Measurements from ENCODE around the gene RSPH9. TPM values are rescaled to one million over a fixed set of nuclear protein-coding genes. Genes with fewer than 3 reads are reported as not detected.

RSPH9 gene
- total and polyA plus RNA-seq, 2 experiments from 2014 or later: 0.10 to 0.39 TPM

DNA sequence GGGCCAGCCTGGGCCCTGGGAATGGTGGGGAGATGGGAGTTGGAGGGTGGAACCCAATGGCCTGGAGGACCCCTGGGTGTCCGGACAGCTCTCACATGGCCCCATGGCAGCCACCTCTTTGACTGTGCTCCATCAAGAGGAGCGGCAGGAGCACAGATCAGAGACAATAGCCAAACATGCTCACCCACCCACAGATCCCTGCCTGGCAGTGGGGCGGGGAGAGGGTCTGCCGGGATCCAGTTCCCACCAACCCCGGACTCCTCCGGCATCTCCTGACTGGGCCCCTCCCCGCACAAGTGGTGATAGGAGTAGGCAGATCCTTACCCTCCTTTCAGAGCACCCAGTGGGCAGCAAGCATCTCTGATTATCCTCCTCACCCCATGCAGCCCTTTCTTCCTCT, 74.7 kb downstream of the RSPH9 start (continued):
- TF ChIP-seq, protein P1, sequence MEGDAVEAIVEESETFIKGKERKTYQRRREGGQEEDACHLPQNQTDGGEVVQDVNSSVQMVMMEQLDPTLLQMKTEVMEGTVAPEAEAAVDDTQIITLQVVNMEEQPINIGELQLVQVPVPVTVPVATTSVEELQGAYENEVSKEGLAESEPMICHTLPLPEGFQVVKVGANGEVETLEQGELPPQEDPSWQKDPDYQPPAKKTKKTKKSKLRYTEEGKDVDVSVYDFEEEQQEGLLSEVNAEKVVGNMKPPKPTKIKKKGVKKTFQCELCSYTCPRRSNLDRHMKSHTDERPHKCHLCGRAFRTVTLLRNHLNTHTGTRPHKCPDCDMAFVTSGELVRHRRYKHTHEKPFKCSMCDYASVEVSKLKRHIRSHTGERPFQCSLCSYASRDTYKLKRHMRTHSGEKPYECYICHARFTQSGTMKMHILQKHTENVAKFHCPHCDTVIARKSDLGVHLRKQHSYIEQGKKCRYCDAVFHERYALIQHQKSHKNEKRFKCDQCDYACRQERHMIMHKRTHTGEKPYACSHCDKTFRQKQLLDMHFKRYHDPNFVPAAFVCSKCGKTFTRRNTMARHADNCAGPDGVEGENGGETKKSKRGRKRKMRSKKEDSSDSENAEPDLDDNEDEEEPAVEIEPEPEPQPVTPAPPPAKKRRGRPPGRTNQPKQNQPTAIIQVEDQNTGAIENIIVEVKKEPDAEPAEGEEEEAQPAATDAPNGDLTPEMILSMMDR (conservative IDR thresholded peaks at IDR 0.05; ENCODE audit: low read depth in 2 of 2): no peak
- TF ChIP-seq EZH2 (IDR thresholded peaks at IDR 0.05; ENCODE audit: low read depth, unreplicated experiment): no peak
- TF ChIP-seq POLR2AphosphoS5 (IDR thresholded peaks at IDR 0.05; ENCODE audit: low read depth): no peak
- TF ChIP-seq JUNB (IDR thresholded peaks at IDR 0.05; ENCODE audit: unreplicated experiment): no peak
- no peak for TF ChIP-seq CREB1 (CRISPR knock-in tag; IDR thresholded peaks at IDR 0.05; ENCODE audit: low read depth)
- no peak for TF ChIP-seq STAT1 (IDR thresholded peaks at IDR 0.05; ENCODE audit: unreplicated experiment)

DNA sequence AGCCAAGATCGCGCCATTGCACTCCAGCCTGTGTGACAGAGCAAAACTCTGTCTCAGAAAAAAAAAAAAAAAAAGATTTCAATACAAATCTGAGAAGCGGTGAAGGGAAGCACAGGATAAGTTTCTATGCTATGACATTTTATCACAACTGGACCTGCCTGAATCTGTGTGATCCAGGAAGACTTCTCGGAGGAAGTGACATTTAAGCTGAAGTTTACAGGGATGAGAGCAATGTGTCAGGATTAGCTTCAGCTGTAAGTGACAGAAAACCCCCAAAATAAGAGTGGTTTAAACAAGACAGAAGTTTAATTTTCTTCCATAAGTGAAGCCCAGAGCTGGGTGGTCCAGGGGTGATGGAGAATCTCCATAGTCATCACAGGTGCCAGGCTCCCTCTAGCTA, 76.2 kb downstream of the RSPH9 start:
- Mint-ChIP-seq H3K4me1 (peaks cover 8% of the 10 kb centered on the region), H3K27me3 (ENCODE audit: insufficient read depth, low read depth, poor library complexity) (peaks cover 5% of the 10 kb centered on the region), H3K4me3 (no peak overlapping the region), H3K9me3 (no peaks in the 10 kb centered on the region), H3K36me3 (ENCODE audit: low read depth) (no peaks in the 10 kb centered on the region), H3K27ac (no peak overlapping the region)
- no peak overlapping the region for H3K4me2 ChIP-seq
- no peak for ATAC-seq
- H2AFZ ChIP-seq: no peak overlapping the region
- no peaks in the 10 kb centered on the region for H3K27me3 ChIP-seq (ENCODE audit: insufficient read depth)
- DNase-seq (ENCODE audit: low spot score): no peak
- peaks cover 5% of the 10 kb centered on the region; the same call in 1 of the 2 replicates for H3K4me1 ChIP-seq (ENCODE audit: insufficient read depth)
- no peaks in the 10 kb centered on the region for H4K20me1 ChIP-seq (replicated peaks; ENCODE audit: insufficient read depth)
- H3K4me3 ChIP-seq: no peak overlapping the region
- TF ChIP-seq JUNB (IDR thresholded peaks at IDR 0.05; ENCODE audit: unreplicated experiment) (no peak), ZNF114 (CRISPR knock-in tag; IDR thresholded peaks at IDR 0.05) (no peak), EZH2phosphoT487 (IDR thresholded peaks at IDR 0.05; ENCODE audit: unreplicated experiment) (no peak), STAT1 (IDR thresholded peaks at IDR 0.05; ENCODE audit: unreplicated experiment) (no peak), CREB1 (CRISPR knock-in tag; IDR thresholded peaks at IDR 0.05; ENCODE audit: low read depth) (no peak)
- TF ChIP-seq, protein P2, sequence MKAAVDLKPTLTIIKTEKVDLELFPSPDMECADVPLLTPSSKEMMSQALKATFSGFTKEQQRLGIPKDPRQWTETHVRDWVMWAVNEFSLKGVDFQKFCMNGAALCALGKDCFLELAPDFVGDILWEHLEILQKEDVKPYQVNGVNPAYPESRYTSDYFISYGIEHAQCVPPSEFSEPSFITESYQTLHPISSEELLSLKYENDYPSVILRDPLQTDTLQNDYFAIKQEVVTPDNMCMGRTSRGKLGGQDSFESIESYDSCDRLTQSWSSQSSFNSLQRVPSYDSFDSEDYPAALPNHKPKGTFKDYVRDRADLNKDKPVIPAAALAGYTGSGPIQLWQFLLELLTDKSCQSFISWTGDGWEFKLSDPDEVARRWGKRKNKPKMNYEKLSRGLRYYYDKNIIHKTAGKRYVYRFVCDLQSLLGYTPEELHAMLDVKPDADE (IDR thresholded peaks at IDR 0.05): no peak
- TF ChIP-seq, protein P3, sequence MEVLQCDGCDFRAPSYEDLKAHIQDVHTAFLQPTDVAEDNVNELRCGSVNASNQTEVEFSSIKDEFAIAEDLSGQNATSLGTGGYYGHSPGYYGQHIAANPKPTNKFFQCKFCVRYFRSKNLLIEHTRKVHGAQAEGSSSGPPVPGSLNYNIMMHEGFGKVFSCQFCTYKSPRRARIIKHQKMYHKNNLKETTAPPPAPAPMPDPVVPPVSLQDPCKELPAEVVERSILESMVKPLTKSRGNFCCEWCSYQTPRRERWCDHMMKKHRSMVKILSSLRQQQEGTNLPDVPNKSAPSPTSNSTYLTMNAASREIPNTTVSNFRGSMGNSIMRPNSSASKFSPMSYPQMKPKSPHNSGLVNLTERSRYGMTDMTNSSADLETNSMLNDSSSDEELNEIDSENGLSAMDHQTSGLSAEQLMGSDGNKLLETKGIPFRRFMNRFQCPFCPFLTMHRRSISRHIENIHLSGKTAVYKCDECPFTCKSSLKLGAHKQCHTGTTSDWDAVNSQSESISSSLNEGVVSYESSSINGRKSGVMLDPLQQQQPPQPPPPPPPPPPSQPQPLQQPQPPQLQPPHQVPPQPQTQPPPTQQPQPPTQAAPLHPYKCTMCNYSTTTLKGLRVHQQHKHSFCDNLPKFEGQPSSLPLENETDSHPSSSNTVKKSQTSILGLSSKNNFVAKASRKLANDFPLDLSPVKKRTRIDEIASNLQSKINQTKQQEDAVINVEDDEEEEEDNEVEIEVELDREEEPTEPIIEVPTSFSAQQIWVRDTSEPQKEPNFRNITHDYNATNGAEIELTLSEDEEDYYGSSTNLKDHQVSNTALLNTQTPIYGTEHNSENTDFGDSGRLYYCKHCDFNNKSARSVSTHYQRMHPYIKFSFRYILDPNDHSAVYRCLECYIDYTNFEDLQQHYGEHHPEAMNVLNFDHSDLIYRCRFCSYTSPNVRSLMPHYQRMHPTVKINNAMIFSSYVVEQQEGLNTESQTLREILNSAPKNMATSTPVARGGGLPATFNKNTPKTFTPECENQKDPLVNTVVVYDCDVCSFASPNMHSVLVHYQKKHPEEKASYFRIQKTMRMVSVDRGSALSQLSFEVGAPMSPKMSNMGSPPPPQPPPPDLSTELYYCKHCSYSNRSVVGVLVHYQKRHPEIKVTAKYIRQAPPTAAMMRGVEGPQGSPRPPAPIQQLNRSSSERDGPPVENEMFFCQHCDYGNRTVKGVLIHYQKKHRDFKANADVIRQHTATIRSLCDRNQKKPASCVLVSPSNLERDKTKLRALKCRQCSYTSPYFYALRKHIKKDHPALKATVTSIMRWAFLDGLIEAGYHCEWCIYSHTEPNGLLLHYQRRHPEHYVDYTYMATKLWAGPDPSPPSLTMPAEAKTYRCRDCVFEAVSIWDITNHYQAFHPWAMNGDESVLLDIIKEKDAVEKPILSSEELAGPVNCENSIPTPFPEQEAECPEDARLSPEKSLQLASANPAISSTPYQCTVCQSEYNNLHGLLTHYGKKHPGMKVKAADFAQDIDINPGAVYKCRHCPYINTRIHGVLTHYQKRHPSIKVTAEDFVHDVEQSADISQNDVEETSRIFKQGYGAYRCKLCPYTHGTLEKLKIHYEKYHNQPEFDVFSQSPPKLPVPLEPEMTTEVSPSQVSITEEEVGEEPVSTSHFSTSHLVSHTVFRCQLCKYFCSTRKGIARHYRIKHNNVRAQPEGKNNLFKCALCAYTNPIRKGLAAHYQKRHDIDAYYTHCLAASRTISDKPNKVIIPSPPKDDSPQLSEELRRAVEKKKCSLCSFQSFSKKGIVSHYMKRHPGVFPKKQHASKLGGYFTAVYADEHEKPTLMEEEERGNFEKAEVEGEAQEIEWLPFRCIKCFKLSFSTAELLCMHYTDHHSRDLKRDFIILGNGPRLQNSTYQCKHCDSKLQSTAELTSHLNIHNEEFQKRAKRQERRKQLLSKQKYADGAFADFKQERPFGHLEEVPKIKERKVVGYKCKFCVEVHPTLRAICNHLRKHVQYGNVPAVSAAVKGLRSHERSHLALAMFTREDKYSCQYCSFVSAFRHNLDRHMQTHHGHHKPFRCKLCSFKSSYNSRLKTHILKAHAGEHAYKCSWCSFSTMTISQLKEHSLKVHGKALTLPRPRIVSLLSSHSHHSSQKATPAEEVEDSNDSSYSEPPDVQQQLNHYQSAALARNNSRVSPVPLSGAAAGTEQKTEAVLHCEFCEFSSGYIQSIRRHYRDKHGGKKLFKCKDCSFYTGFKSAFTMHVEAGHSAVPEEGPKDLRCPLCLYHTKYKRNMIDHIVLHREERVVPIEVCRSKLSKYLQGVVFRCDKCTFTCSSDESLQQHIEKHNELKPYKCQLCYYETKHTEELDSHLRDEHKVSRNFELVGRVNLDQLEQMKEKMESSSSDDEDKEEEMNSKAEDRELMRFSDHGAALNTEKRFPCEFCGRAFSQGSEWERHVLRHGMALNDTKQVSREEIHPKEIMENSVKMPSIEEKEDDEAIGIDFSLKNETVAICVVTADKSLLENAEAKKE (CRISPR knock-in tag; IDR thresholded peaks at IDR 0.05): no peak
- H3K27ac ChIP-seq (ENCODE audit: low read depth): no peak overlapping the region
- no peaks in the 10 kb centered on the region for H3K9me2 ChIP-seq (ENCODE audit: insufficient read depth)
- no peaks in the 10 kb centered on the region for H3K36me3 ChIP-seq (ENCODE audit: insufficient read depth)
- H3K79me2 ChIP-seq (replicated peaks; ENCODE audit: insufficient read depth): no peaks in the 10 kb centered on the region
- no peaks in the 10 kb centered on the region for H3F3A ChIP-seq (replicated peaks; ENCODE audit: low read depth)

All from GM23338 (cell line).